Breast epithelium (tissue), 4 donors: ENCODE results near the gene ABCA13. TPM values are rescaled to one million over a fixed set of nuclear protein-coding genes. Genes with fewer than 3 reads are reported as not detected.

Experiments
- DNase-seq, 2 donors: peaks; one replicate each; pipeline ENCODE4 v3.0.0-alpha.2; 2019; ENCODE audit warnings: low spot score in 2 of 2
- H3K27ac ChIP-seq, 2 donors: fragments of 200-600 bp; sonication (generic) in 1 of 2; one replicate each; pipeline ENCODE4 v1.5.1; 2016 to 2019; ENCODE audit warnings: mild to moderate bottlenecking in 1 of 2
- H3K27me3 ChIP-seq, 2 donors: fragments of 200-600 bp; sonication (generic) in 1 of 2; one replicate each; pipeline versions ENCODE4 v1.5.1 to v1.6.0; 2017 to 2019; ENCODE audit warnings: control low read depth in 1 of 2, mild to moderate bottlenecking in 1 of 2
- H3K36me3 ChIP-seq: fragments of 200-600 bp; one replicate; pipeline ENCODE4 v1.5.1; 2019
- H3K4me1 ChIP-seq, 2 donors: fragments of 200-600 bp; sonication (generic); one replicate each; pipeline ENCODE4 v1.5.1; 2016 to 2019; ENCODE audit warnings: control low read depth in 1 of 2
- H3K4me3 ChIP-seq, 3 donors: fragments of 200-600 bp; sonication (generic); 1 replicate in 2 of 3; 2 replicates in 1 of 3; pipeline ENCODE4 v1.5.1; 2016 to 2019; ENCODE audit warnings: mild to moderate bottlenecking in 3 of 3, moderate library complexity in 2 of 3
- H3K9me3 ChIP-seq, 2 donors: fragments of 200-600 bp; sonication (generic) in 1 of 2; one replicate each; pipeline ENCODE4 v1.5.1; 2016 to 2019; ENCODE audit warnings: control low read depth in 1 of 2
- POLR2A ChIP-seq: fragments of 450-650 bp; IDR thresholded peaks from one replicate; pipeline ENCODE4 v1.6.1; 2016; ENCODE audit warnings: antibody characterized with exemption, mild to moderate bottlenecking, moderate library complexity
- POLR2AphosphoS5 ChIP-seq, 3 donors: sonication (generic); formaldehyde crosslinking; IDR thresholded peaks; one replicate each; pipeline ENCODE4 v1.6.1; 2017; ENCODE audit warnings: antibody characterized with exemption in 3 of 3
- intact Hi-C: fragments of 100-400 bp; cut with DNase I; formaldehyde crosslinking; loops from one replicate; pipeline ENCODE4 v1.15.1; 2023; ENCODE audit warnings: low total_unique reads
- total RNA-seq, 3 donors: library from RNA; depleted of rRNA; stranded (reverse); fragments of >200 nt; gene quantifications; one replicate each; pipeline ENCODE4 v1.1.0, GENCODE V29; 2016
- TF ChIP-seq, protein P1 (sequence below), 3 donors: fragments of 450-650 bp; IDR thresholded peaks; one replicate each; pipeline ENCODE4 v1.5.1; 2016 to 2017; ENCODE audit warnings: antibody characterized with exemption in 3 of 3, mild to moderate bottlenecking in 3 of 3, moderate library complexity in 3 of 3

ABCA13 gene
- total RNA-seq, 3 donors from 2014 or later, result under 0.01 to 0.29 (median under 0.01) TPM

- H3K27me3 ChIP-seq, result no peaks in the 10 kb centered on the region
- H3K36me3 ChIP-seq, result no peaks in the 10 kb centered on the region
- TF ChIP-seq POLR2A, result no peak
- TF ChIP-seq, protein P1, sequence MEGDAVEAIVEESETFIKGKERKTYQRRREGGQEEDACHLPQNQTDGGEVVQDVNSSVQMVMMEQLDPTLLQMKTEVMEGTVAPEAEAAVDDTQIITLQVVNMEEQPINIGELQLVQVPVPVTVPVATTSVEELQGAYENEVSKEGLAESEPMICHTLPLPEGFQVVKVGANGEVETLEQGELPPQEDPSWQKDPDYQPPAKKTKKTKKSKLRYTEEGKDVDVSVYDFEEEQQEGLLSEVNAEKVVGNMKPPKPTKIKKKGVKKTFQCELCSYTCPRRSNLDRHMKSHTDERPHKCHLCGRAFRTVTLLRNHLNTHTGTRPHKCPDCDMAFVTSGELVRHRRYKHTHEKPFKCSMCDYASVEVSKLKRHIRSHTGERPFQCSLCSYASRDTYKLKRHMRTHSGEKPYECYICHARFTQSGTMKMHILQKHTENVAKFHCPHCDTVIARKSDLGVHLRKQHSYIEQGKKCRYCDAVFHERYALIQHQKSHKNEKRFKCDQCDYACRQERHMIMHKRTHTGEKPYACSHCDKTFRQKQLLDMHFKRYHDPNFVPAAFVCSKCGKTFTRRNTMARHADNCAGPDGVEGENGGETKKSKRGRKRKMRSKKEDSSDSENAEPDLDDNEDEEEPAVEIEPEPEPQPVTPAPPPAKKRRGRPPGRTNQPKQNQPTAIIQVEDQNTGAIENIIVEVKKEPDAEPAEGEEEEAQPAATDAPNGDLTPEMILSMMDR (IDR thresholded peaks at IDR 0.05), result no peak
- TF ChIP-seq POLR2AphosphoS5 (IDR thresholded peaks at IDR 0.05), result no peak
- no peak overlapping the region for H3K4me3 ChIP-seq
- H3K9me3 ChIP-seq, result no peaks in the 10 kb centered on the region
- H3K27ac ChIP-seq, result no peak overlapping the region
- intact Hi-C loops, result no loop called here
- DNase-seq, result no peak
- no peaks in the 10 kb centered on the region for H3K4me1 ChIP-seq
Measured at GRCh38 chr7:48522692-48523091, 351.4 kb downstream of the ABCA13 start.

DNA sequence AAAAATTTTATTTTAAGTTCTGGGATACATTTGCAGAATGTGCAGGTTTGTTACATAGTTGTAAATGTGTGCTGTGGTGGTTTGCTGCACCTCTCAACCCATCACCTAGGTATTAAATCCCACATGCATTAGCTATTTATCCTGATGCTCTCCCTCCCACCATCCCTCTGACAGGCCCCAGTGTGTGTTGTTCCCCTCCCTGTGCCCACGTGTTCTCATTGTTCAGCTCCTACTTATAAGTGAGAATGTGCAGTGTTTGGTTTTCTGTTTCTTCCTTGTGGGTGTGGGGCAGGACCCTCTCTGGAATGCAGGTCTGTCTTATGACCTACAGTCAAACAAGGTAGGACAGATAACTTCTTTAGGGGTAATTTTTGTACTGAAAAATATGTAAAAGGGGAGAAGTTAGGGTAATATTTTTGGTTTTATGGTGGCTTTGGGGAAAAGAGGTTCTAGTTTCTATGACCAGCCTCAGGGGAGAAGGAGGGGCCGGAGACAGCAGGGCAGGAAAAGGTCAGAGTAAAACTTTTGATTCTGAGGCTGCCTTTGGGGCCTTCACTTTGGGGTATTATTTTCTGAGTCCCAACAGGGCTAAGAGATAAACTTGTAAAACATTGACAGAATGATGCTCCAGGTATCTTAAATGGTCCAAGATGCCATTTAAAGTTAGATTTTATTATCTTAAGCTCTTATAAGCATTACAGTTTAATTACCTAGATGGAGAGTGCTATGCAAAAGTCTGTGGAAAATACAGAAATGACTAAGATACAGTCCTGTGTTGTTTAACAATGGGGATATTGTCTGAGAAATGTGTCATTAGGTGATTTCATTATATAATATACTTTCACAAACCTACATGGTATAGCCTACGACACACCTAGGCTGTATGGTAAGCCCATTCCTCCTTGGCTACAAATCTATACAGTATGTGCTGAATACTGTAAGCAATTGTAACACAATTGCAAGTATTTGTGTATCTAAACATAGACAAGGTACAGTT lies 354.8 kb downstream of the ABCA13 start:
- H3K4me3 ChIP-seq, result no peak overlapping the region
- H3K4me1 ChIP-seq, result no peaks in the 10 kb centered on the region
- TF ChIP-seq, protein P1 (IDR thresholded peaks at IDR 0.05), result no peak
- TF ChIP-seq POLR2A (no peak), POLR2AphosphoS5 (IDR thresholded peaks at IDR 0.05) (no peak)
- no peaks in the 10 kb centered on the region for H3K27me3 ChIP-seq
- no peaks in the 10 kb centered on the region for H3K36me3 ChIP-seq
- no peak for DNase-seq
- intact Hi-C loops, result no loop called here
- H3K9me3 ChIP-seq, result no peaks in the 10 kb centered on the region
- H3K27ac ChIP-seq, result no peak overlapping the region

DNA sequence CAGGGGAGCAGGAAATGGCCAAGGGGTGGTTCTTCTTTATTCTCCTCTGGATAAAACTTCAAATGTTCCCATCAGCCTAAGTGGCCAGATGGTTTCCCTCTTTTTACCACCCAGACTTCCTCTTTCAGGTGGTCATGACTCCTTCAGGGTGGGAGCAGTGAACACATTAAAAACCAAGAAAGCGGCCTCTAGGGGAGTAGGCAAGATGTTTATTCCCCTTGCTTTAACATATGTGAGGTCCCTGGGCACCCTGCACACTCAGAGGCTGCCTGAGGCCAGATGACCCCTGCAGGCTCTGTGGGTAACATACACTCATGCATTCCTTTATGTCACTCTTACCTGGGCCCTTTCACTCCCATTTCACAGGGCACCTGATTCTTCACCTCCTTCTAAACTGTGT lies 357.4 kb downstream of the ABCA13 start:
- no peaks in the 10 kb centered on the region for H3K36me3 ChIP-seq
- no peak for DNase-seq
- H3K27ac ChIP-seq, result no peak overlapping the region
- peaks cover 3 to 4% of the 10 kb centered on the region in 2 donors for H3K9me3 ChIP-seq
- H3K4me3 ChIP-seq, result no peak overlapping the region
- no peaks in the 10 kb centered on the region for H3K4me1 ChIP-seq
- no peaks in the 10 kb centered on the region for H3K27me3 ChIP-seq
- intact Hi-C loops, result no loop called here
- no peak for TF ChIP-seq POLR2A
- TF ChIP-seq, protein P1 (IDR thresholded peaks at IDR 0.05), result no peak
- TF ChIP-seq POLR2AphosphoS5 (IDR thresholded peaks at IDR 0.05), result no peak

GRCh38 chr7:48537561-48537960 lies 366.3 kb downstream of the ABCA13 start:
- Histone ChIP-seq H3K27me3 (no peaks in the 10 kb centered on the region), H3K36me3 (no peaks in the 10 kb centered on the region), H3K4me3 (no peak overlapping the region), H3K9me3 (peaks cover 5 to 20% of the 10 kb centered on the region in 2 donors), H3K27ac (no peak overlapping the region), H3K4me1 (no peaks in the 10 kb centered on the region)
- TF ChIP-seq POLR2AphosphoS5 (IDR thresholded peaks at IDR 0.05), result no peak
- TF ChIP-seq, protein P1 (IDR thresholded peaks at IDR 0.05), result no peak
- TF ChIP-seq POLR2A, result no peak
- intact Hi-C loops, result no loop called here
- DNase-seq, result no peak

GRCh38 chr7:48540746-48541145 lies 369.5 kb downstream of the ABCA13 start:
- H3K27ac ChIP-seq, result no peak overlapping the region
- no peak overlapping the region for H3K4me3 ChIP-seq
- intact Hi-C loops, result no loop called here
- TF ChIP-seq, protein P1 (IDR thresholded peaks at IDR 0.05), result no peak
- TF ChIP-seq POLR2A (no peak), POLR2AphosphoS5 (IDR thresholded peaks at IDR 0.05) (no peak)
- no peaks in the 10 kb centered on the region for H3K36me3 ChIP-seq
- H3K27me3 ChIP-seq, result no peaks in the 10 kb centered on the region
- H3K4me1 ChIP-seq, result no peaks in the 10 kb centered on the region
- peaks cover 0 to 12% of the 10 kb centered on the region in 2 donors for H3K9me3 ChIP-seq
- no peak for DNase-seq
